HG03196 (cell line): ENCODE results near the gene GNLY.

Experiments used
- ATAC-seq: cut with Tn5 transposase; IDR thresholded peaks from one replicate; pipeline ENCODE4 v1.9.1; 2021; ENCODE audit not compliant: unreplicated experiment

GNLY gene

DNA sequence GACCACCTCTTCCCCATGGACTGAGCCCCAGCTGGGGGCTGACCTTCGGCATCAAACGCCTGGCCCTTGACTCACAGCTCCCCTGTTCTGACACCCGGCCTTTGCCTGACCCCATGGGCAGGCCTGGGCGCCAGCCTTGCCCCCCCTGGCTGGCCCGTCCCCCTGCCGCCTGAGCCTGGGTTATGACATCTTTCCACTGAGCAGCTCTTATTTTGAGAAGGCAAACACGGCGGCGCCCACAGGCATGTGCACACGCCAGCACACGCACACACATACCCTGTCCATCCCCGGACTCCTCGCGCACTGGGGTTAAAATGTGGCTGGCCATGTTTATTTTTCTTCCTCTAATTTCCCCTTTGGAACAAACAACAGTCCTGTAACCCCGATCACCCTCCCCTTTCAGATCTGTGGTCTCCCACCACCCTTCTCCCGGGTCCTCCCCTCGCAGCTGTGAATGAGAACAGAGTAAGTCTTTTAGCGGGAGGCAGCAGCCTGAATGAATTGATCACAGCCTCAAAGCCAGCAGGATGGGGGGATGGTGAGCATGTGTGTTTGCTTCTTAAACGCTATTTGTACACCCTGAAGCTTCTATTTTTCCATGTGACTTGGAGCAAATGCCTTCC is 47.8 kb downstream of the GNLY start:
- no peak for ATAC-seq

GRCh38 chr2:85743304-85743978 is 49.3 kb downstream of the GNLY start:
- no peak for ATAC-seq

DNA sequence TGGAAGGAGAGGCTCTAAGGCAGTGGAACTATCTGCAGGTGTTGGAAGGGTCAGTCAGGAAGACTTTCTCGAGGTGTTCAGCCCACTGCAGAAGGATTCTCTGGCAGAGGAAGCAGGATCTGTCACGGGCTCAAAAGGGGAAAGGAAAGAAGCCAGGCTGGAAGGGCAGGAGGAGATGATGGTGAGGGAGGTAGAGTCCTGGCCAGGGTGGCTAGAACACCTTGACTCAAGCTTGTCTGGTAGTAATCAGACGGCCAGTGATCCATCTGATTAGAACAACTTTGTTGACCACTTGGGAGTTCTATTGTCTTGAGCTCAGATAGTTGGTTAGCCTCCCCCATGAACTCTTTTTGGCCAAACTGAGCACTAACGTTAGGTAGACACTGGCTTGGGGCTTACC is 49.9 kb downstream of the GNLY start:
- no peak for ATAC-seq

DNA sequence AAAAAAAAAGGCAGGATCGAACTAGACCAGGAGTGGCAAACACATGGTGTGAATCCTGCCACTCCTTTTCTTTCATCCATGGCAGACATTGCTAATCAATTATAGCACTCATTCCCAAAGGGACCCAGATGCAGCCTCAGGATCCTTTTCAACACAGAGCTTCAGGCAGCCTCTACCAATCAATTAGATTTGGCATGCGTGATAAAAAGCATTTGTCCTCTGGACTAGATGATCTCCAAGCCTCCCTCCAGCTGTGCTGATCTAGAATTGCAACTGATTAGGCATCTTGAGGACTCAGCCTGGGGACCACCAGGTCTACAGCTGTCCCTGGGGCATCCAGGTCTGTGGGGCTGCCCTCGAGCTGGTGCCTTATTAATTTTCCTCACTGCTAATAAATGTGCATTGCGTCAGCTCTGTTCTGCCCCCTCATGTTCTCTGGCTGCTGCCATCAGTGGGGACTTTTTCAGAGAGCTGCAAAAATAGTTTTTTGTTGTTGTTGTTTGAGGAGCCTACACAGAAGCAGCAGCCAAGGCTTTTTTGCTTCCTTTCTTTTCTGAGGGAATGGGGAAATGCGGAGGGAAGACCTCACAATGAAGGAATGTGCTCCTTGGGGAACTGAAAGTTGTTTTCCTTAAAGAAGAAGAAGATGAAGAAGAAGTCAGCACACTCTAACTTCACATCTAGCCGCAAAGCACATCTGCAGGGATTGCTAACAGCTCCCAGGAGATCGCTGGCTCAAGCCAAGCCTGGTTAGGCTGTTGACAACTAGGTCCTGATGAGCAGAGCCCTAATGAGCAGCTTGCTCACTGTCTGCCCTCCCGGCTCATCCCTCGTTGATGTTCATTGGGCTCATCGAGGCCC is 50.8 kb downstream of the GNLY start:
- ATAC-seq, result no peak

DNA sequence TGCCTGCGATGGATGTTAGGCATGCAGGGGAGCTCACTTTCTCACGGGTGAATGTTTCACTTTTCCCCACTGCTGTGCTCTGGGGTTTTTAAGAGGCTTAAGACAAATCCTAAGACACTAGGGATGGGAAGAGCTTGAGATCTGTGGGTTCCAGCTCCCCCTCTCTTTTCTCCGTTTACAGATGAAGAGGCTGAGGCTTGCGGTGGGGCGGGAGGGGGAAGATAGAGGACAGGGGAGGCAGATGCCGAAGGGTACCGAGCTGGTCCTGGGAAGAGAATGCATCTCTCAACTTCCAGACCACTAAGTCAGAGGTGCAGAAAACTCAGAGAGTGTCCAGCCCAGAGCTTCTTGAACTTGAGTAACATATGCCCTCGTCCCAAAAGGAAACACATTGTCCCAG is 51.5 kb downstream of the GNLY start:
- no peak for ATAC-seq

- no peak for ATAC-seq
Observed at GRCh38 chr2:85746321-85747004, 52.3 kb downstream of the GNLY start.

DNA sequence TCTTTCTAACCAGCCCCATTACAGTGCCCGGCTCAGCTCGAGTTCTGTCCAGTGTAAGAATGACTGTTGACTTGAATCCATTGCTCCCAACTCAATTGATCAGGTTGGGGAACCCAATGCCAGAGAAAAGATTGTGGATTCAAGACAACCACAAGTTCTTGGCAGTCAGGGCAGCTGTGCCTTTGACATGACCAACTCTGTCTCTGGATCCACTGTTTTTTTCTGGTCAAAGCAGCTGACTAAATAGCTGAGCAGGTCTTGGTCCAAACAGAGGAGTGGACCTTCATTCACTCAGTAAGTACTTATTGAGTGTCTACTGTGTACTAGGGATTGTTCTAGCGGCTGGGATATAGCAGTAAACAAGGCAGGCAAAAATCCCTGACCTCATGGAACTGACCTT is 53.3 kb downstream of the GNLY start:
- no peak for ATAC-seq

- no peak for ATAC-seq
Observed at GRCh38 chr2:85748039-85748734, 54.0 kb downstream of the GNLY start.
